OCI-LY3 (cell line): ENCODE results near the gene FAM20B.

Experiments used
- H2AFZ ChIP-seq: fragments of 200-600, 300-600 bp; shearing (Covaris generic); 2 replicates; pipeline ENCODE4 v1.6.0; 2014; ENCODE audit warnings: antibody characterized with exemption, low read depth, low read length
- H3K27ac ChIP-seq: fragments of 200-600, 300-600 bp; sonication (generic); 2 replicates; pipeline ENCODE4 v1.5.1; 2014; ENCODE audit warnings: mild to moderate bottlenecking, low read length, moderate library complexity, mixed read lengths
- H3K27me3 ChIP-seq: fragments of 200-600, 300-600 bp; sonication (generic); 2 replicates; pipeline ENCODE4 v1.6.1; 2014; ENCODE audit warnings: low read depth, low read length, mixed read lengths
- H3K36me3 ChIP-seq: fragments of 200-600, 300-600 bp; sonication (generic); replicated peaks from 2 replicates; pipeline ENCODE3; 2014; ENCODE audit warnings: low read depth, low read length, mixed read lengths
- H3K4me1 ChIP-seq: fragments of 300-600, 200-600 bp; sonication (generic); 2 replicates; pipeline ENCODE4 v1.6.1; 2014; ENCODE audit warnings: low read length, mixed read lengths
- H3K4me2 ChIP-seq: fragments of 200-600, 300-600 bp; sonication (generic); 2 replicates; pipeline ENCODE4 v1.6.1; 2014; ENCODE audit warnings: low read length, mixed read lengths
- H3K4me3 ChIP-seq: fragments of 300-600, 200-600 bp; sonication (generic); 2 replicates; pipeline ENCODE4 v1.5.1; 2014; ENCODE audit warnings: antibody characterized with exemption, mild to moderate bottlenecking, low read length, moderate library complexity
- H3K79me2 ChIP-seq: fragments of 300-600, 200-600 bp; shearing (Covaris generic); 2 replicates; pipeline ENCODE4 v1.6.1; 2014; ENCODE audit warnings: mild to moderate bottlenecking, low read length, mixed read lengths
- H3K9ac ChIP-seq: fragments of 300-600, 200-600 bp; shearing (Covaris generic); 2 replicates; pipeline ENCODE4 v1.6.0; 2014; ENCODE audit warnings: mild to moderate bottlenecking, low read length, moderate library complexity
- H3K9me3 ChIP-seq: fragments of 200-600, 300-600 bp; shearing (Covaris generic); 2 replicates; pipeline ENCODE4 v1.6.1; 2014; ENCODE audit warnings: low read length, mixed read lengths; ENCODE audit not compliant: insufficient read depth
- H4K20me1 ChIP-seq: fragments of 200-600, 300-600 bp; sonication (generic); 2 replicates; pipeline ENCODE4 v1.6.1; 2016; ENCODE audit warnings: low read length, mixed read lengths; ENCODE audit not compliant: insufficient read depth
- CTCF ChIP-seq: fragments of 200-600, 300-600 bp; sonication (generic); IDR thresholded peaks from 2 replicates; pipeline ENCODE4 v1.5.1; 2014; ENCODE audit warnings: antibody characterized with exemption, low read length, low read depth
- EZH2phosphoT487 ChIP-seq: fragments of 200-600 bp; shearing (Covaris generic); IDR thresholded peaks from 2 replicates; pipeline ENCODE4 v1.6.1; 2018; ENCODE audit warnings: antibody characterized with exemption, mixed run types, low read depth

FAM20B gene

GRCh38 chr1:179103999-179104398, 78.3 kb downstream of the FAM20B start:
- H2AFZ ChIP-seq = no peak overlapping the region
- no peaks in the 10 kb centered on the region for H3K79me2 ChIP-seq
- H4K20me1 ChIP-seq = no peaks in the 10 kb centered on the region
- TF ChIP-seq EZH2phosphoT487 (no peak), CTCF (no peak)
- H3K27ac ChIP-seq = no peak overlapping the region
- no peak overlapping the region for H3K9ac ChIP-seq
- H3K9me3 ChIP-seq = no peaks in the 10 kb centered on the region
- no peaks in the 10 kb centered on the region for H3K27me3 ChIP-seq
- H3K36me3 ChIP-seq = peaks cover 22% of the 10 kb centered on the region
- no peak overlapping the region for H3K4me2 ChIP-seq
- no peak overlapping the region for H3K4me3 ChIP-seq
- 0 out of 2 replicates have a peak, but pooled peaks cover 3% of the 10 kb centered on the region for H3K4me1 ChIP-seq

GRCh38 chr1:179104611-179105250, 79.0 kb downstream of the FAM20B start:
- no peak overlapping the region for H3K4me2 ChIP-seq
- H3K79me2 ChIP-seq = no peaks in the 10 kb centered on the region
- no peak overlapping the region for H3K4me3 ChIP-seq
- H3K9me3 ChIP-seq = no peaks in the 10 kb centered on the region
- H3K27me3 ChIP-seq = no peaks in the 10 kb centered on the region
- H3K9ac ChIP-seq = no peak overlapping the region
- 0 out of 2 replicates have a peak, but pooled peaks cover 3% of the 10 kb centered on the region for H3K4me1 ChIP-seq
- peaks cover 26% of the 10 kb centered on the region for H3K36me3 ChIP-seq
- no peak overlapping the region for H2AFZ ChIP-seq
- TF ChIP-seq CTCF = no peak
- TF ChIP-seq EZH2phosphoT487 = no peak
- H3K27ac ChIP-seq = no peak overlapping the region
- no peaks in the 10 kb centered on the region for H4K20me1 ChIP-seq

- H2AFZ ChIP-seq = no peak overlapping the region
- 0 out of 2 replicates have a peak, but pooled peaks cover 3% of the 10 kb centered on the region for H3K4me1 ChIP-seq
- no peaks in the 10 kb centered on the region for H3K27me3 ChIP-seq
- H3K79me2 ChIP-seq = no peaks in the 10 kb centered on the region
- peaks cover 29% of the 10 kb centered on the region for H3K36me3 ChIP-seq
- H3K9me3 ChIP-seq = no peaks in the 10 kb centered on the region
- peak; percentile 52 for TF ChIP-seq CTCF
- no peak for TF ChIP-seq EZH2phosphoT487
- no peak overlapping the region for H3K4me2 ChIP-seq
- no peak overlapping the region for H3K27ac ChIP-seq
- no peak overlapping the region for H3K4me3 ChIP-seq
- H3K9ac ChIP-seq = no peak overlapping the region
- no peaks in the 10 kb centered on the region for H4K20me1 ChIP-seq
These were observed 79.7 kb downstream of the FAM20B start for GRCh38 chr1:179105393-179105792.

GRCh38 chr1:179107706-179108629, 82.3 kb downstream of the FAM20B start:
- Histone ChIP-seq H3K9me3 (no peaks in the 10 kb centered on the region), H3K27me3 (no peaks in the 10 kb centered on the region), H2AFZ (no peak overlapping the region), H3K9ac (no peak overlapping the region), H3K36me3 (peaks cover 33% of the 10 kb centered on the region), H3K4me1 (0 out of 2 replicates have a peak, but pooled peaks cover 3% of the 10 kb centered on the region), H3K4me3 (no peak overlapping the region), H3K4me2 (no peak overlapping the region), H4K20me1 (no peaks in the 10 kb centered on the region), H3K79me2 (no peaks in the 10 kb centered on the region), H3K27ac (no peak overlapping the region)
- TF ChIP-seq EZH2phosphoT487 (no peak), CTCF (no peak)
